Upper lobe of left lung (tissue), 4 donors: ENCODE results near the gene CHDH.

Source experiments
- POLR2AphosphoS5 ChIP-seq, 2 donors: sonication (generic); formaldehyde crosslinking; IDR thresholded peaks; one replicate each; pipeline ENCODE4 v1.5.1; 2017; ENCODE audit warnings: antibody characterized with exemption in 2 of 2
- TF ChIP-seq, protein P1 (sequence below), 6 experiments: fragments of 450-650 bp in 4 of 6; fragments of 200-600 bp in 2 of 6; sonication (generic) in 2 of 6; IDR thresholded peaks; one replicate each; pipeline ENCODE4 v1.5.1; 2016 to 2019; ENCODE audit warnings: antibody characterized with exemption in 6 of 6

DNA sequence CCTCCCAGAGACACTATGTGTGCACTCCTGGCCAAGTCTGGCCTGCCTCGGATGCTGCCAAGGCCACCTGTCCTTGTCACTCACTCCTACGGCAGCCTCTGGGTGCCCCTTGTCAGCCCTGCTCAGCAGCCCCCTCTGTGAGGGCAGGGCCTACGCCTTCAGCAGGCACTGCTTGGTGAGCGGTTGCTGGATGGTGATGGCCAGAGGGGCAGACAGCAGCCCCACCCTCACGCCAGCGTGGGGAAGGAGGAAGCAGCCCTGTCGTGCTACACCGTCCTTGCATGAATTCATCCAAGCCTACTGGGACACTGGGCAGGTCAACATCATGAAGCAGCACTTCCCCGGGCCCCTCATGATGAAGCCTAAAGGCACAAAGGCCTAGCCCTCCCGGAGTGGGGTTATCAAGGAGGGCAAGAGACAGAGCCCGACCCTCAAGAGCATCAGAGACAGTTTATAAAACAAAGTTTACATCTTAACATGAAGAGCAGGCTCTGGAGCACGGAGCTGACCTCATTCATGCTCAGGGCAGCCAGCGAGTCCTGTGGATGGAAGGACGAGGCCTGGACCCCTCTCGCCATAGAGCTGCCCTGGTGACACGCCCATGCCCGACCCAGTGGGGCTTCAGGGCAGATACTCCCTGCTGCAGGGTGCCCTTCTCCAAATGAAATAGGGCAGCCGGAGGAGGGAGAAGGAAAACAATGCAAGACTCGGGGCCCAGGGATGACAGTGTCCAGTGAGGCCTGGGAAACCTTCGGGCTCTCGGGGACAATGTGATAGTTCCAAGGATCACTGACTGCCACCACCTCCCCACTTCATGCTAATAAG is 25.3 kb downstream of the CHDH start:
- TF ChIP-seq POLR2AphosphoS5 (IDR thresholded peaks at IDR 0.05): no peak
- TF ChIP-seq, protein P1, sequence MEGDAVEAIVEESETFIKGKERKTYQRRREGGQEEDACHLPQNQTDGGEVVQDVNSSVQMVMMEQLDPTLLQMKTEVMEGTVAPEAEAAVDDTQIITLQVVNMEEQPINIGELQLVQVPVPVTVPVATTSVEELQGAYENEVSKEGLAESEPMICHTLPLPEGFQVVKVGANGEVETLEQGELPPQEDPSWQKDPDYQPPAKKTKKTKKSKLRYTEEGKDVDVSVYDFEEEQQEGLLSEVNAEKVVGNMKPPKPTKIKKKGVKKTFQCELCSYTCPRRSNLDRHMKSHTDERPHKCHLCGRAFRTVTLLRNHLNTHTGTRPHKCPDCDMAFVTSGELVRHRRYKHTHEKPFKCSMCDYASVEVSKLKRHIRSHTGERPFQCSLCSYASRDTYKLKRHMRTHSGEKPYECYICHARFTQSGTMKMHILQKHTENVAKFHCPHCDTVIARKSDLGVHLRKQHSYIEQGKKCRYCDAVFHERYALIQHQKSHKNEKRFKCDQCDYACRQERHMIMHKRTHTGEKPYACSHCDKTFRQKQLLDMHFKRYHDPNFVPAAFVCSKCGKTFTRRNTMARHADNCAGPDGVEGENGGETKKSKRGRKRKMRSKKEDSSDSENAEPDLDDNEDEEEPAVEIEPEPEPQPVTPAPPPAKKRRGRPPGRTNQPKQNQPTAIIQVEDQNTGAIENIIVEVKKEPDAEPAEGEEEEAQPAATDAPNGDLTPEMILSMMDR (IDR thresholded peaks at IDR 0.05): no peak
